ENCODE results near the gene CYP4F22. TPM values are rescaled to one million over a fixed set of nuclear protein-coding genes. Genes with fewer than 3 reads are reported as not detected.

The CYP4F22 gene
- total RNA-seq, 2 donors from 2014 or later: 0.58 to 0.73 TPM

DNA sequence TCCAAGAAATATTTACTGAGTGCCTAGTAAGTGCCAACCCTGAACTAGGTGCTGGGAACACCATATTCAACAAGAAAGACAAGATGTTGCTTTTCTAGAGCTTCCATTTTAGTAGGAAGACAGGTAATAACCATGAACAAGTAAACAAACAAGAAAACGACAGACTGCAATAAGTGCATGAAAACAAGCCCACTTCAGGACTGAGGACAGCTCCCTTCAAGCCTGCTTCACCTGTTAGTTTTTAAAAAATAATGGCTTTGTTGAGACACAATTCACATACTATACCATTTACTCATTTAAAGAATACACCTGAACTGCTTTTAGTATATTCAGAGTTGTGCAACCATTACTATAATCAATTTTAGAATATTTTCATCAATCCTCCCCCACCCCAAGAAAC, 30.4 kb downstream of the CYP4F22 start:
- Mint-ChIP-seq H3K27me3 (peaks cover 4% of the 10 kb centered on the region), H3K4me1 (peaks cover 16% of the 10 kb centered on the region)

DNA sequence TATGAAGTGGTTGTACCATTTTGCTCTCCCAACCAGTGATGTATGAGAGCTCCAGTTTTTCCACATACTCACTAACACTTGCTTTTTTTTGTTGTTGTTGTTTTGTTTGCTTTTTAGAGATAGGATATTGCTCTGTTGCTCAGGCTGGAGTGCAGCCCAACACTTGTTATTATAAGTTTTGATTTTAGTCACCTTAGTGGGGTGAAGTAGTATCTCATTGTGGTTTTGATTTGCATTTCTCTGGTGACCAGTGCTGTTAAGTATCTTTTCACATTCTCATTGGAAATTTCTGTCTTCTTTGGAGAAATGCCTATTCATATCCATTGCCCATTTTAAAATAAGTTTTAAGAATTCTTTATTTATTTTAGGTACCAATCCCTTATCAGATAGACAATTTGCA, 31.3 kb downstream of the CYP4F22 start:
- Mint-ChIP-seq H3K27me3 (peaks cover 4% of the 10 kb centered on the region), H3K9me3 (no peaks in the 10 kb centered on the region), H3K4me1 (peaks cover 16% of the 10 kb centered on the region), H3K4me3 (no peak overlapping the region), H3K36me3 (ENCODE audit: low read depth) (no peaks in the 10 kb centered on the region), H3K27ac (no peak overlapping the region)
- peak; percentile 55 for ATAC-seq (replicated peaks)

More for the DNA sequence above, 30.4 kb downstream of the CYP4F22 start:
- Mint-ChIP-seq H3K9me3 (no peaks in the 10 kb centered on the region), H3K36me3 (ENCODE audit: low read depth) (no peaks in the 10 kb centered on the region), H3K4me3 (no peak overlapping the region), H3K27ac (no peak overlapping the region)
- ATAC-seq (replicated peaks): no peak

DNA sequence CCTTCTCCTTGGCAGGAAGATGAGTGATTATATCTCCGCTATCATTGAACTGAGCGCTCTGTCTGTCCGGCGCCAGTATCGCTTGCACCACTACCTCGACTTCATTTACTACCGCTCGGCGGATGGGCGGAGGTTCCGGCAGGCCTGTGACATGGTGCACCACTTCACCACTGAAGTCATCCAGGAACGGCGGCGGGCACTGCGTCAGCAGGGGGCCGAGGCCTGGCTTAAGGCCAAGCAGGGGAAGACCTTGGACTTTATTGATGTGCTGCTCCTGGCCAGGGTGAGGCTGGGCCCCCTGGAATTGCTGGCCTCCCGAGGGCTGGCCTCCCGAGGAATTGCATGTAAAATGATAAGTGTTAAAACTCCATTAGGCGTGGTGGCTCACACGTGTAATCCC, 32.1 kb downstream of the CYP4F22 start:
- H3K4me3 Mint-ChIP-seq: no peak overlapping the region
- peaks cover 3% of the 10 kb centered on the region for H3K27me3 Mint-ChIP-seq
- ATAC-seq (replicated peaks): no peak
- no peaks in the 10 kb centered on the region for H3K9me3 Mint-ChIP-seq
- H3K4me1 Mint-ChIP-seq: peaks cover 10% of the 10 kb centered on the region
- no peak overlapping the region for H3K27ac Mint-ChIP-seq
- H3K36me3 Mint-ChIP-seq (ENCODE audit: low read depth): no peaks in the 10 kb centered on the region

DNA sequence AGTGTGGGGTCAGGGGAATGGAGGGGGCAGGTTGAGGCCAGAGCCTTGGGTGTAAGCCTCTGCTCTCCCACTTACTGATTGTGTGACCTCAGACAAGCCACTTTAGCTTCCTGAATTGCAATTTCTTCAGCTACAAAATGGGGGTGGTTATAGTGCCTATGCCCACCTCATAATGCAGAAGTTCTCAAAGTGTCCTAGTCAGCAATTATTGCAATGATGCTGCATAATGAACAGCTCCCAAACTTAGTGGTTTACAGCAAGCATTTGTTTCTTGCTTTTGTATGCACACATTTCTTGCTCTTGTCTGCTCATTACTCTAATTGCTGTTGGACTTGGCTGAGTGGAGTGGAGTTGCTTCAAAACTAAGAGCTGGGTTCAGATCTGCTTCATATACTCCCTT, 36.0 kb downstream of the CYP4F22 start:
- H3K36me3 Mint-ChIP-seq (ENCODE audit: low read depth): no peaks in the 10 kb centered on the region
- H3K9me3 Mint-ChIP-seq: no peaks in the 10 kb centered on the region
- no peak overlapping the region for H3K27ac Mint-ChIP-seq
- no peaks in the 10 kb centered on the region for H3K27me3 Mint-ChIP-seq
- no peaks in the 10 kb centered on the region for H3K4me1 Mint-ChIP-seq
- H3K4me3 Mint-ChIP-seq: no peak overlapping the region
- no peak for ATAC-seq (replicated peaks)

DNA sequence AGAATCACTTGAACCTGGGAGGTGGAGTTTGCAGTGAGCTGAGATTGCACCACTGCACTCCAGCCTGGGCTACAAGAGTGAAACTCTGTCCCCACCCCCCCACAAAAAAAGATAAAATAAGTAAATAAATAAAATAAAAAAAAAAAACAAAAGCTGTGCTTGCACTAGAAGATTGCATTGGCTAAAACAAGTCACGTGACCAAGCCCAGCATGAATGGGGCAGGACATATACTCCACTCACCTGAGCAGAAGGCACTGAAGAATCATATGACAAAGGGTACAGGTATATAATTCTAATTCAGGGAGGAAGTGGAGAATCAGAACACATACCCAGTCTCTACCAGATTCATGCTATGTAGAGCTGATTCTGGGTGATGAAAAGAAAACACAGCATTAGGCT, 36.6 kb downstream of the CYP4F22 start:
- H3K4me3 Mint-ChIP-seq: no peak overlapping the region
- no peaks in the 10 kb centered on the region for H3K9me3 Mint-ChIP-seq
- no peaks in the 10 kb centered on the region for H3K36me3 Mint-ChIP-seq (ENCODE audit: low read depth)
- ATAC-seq (replicated peaks): no peak
- H3K27me3 Mint-ChIP-seq: no peaks in the 10 kb centered on the region
- H3K27ac Mint-ChIP-seq: no peak overlapping the region
- H3K4me1 Mint-ChIP-seq: peaks cover under 1% of the 10 kb centered on the region

DNA sequence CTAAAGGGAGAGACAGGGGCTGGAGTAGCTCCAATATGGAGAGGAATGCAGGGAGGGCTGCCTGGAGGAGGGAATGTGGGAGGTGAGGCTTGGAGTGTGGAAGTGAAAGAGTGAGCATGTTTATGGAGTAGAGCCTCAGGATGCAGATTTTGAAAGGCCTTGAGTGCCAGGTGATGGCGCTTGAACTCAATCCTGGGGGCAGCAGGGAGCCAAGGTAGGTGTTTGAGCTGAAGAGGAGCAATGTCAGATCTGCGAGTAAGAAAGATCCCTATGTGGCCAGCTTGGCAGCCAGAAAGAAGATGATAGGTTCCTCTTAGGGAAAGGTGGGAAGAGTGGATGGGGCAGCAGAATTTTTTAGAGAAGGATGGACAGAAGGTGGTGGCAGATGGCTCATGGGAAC, 40.3 kb downstream of the CYP4F22 start:
- H3K9me3 Mint-ChIP-seq: no peaks in the 10 kb centered on the region
- no peak for ATAC-seq (replicated peaks)
- no peaks in the 10 kb centered on the region for H3K36me3 Mint-ChIP-seq (ENCODE audit: low read depth)
- no peak overlapping the region for H3K27ac Mint-ChIP-seq
- H3K4me3 Mint-ChIP-seq: no peak overlapping the region
- no peaks in the 10 kb centered on the region for H3K27me3 Mint-ChIP-seq
- peaks cover 5% of the 10 kb centered on the region for H3K4me1 Mint-ChIP-seq

- Mint-ChIP-seq H3K27me3 (no peaks in the 10 kb centered on the region), H3K27ac (no peak overlapping the region)
- no peak for ATAC-seq (replicated peaks)
These were observed 41.3 kb downstream of the CYP4F22 start for GRCh38 chr19:15549581-15549980.

DNA sequence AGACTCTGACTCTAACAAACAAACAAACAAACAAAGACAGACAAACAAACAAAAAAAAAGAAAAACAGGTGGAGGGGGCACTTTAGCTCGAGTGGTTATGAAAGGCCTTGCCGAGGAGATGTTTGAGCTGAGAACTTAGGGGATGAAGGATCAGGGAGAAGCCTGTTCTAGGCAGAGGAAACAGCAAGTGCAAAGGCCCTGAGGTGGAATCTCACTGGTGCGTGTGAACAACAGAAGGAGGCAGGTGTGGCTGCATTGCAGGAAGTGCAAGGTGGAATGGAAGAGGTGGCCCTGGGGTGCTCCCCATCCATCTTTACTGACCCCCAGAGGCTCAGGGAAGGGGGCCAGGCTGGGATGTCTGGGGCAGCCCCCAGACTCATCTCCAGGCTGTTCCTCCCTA, 41.9 kb downstream of the CYP4F22 start:
- Mint-ChIP-seq H3K4me1 (peaks cover 9% of the 10 kb centered on the region), H3K36me3 (ENCODE audit: low read depth) (no peaks in the 10 kb centered on the region), H3K27me3 (no peaks in the 10 kb centered on the region), H3K9me3 (no peaks in the 10 kb centered on the region), H3K27ac (no peak overlapping the region), H3K4me3 (peak overlapping the region; percentile 75)
- no peak for ATAC-seq (replicated peaks)

More at GRCh38 chr19:15549581-15549980, 41.3 kb downstream of the CYP4F22 start:
- no peak overlapping the region for H3K4me3 Mint-ChIP-seq
- no peaks in the 10 kb centered on the region for H3K9me3 Mint-ChIP-seq
- H3K4me1 Mint-ChIP-seq: peaks cover 9% of the 10 kb centered on the region
- H3K36me3 Mint-ChIP-seq (ENCODE audit: low read depth): no peaks in the 10 kb centered on the region

DNA sequence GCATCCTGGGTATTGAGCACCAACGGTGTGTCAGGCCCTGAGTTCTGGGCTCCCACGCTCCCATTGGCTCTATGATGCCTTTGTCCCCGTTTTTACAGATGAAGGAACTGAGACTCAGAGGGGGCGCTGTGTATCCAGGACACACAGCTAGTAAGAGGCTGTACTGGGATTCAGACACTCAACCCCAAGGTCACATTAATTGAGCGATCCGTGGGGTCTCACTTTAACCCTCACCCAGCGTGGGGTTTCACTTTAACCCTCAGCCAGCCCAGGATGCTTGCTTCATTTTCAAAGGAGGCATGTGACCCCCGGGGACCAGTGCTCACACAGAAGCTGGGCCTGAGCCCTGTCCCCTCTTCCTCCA, 42.6 kb downstream of the CYP4F22 start:
- peak overlapping the region; percentile 75 for H3K4me3 Mint-ChIP-seq
- peaks cover 14% of the 10 kb centered on the region for H3K4me1 Mint-ChIP-seq
- no peaks in the 10 kb centered on the region for H3K9me3 Mint-ChIP-seq
- no peaks in the 10 kb centered on the region for H3K36me3 Mint-ChIP-seq (ENCODE audit: low read depth)
- no peaks in the 10 kb centered on the region for H3K27me3 Mint-ChIP-seq
- no peak for ATAC-seq (replicated peaks)
- peak overlapping the region; percentile 48 for H3K27ac Mint-ChIP-seq

DNA sequence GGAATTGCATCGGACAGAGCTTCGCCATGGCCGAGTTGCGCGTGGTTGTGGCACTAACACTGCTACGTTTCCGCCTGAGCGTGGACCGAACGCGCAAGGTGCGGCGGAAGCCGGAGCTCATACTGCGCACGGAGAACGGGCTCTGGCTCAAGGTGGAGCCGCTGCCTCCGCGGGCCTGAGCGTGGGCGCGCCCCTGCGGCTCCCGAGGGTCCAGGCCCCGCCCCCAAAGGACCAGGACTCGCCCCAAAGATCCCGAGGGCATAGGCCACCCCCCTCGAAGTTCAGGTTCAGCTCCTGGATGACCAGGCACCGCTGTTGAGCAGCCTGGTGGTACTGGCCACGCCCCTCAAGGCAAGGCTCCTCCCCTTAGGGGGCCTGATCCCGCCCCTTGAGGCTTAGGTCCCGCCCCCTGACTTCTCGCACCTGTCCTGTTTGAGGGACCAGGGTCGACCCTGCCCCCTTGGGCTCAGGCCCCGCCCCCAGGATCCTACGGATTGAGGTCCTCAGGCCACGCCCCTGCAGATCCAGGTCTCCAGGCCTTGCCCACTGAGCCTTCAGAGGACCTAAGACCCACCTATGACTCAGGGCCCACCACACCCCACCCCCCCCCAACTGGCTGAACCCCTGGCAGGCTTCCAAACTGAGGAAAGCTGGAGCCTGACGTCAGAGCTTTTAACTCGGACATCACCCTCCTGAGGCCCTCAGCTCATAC, 43.1 kb downstream of the CYP4F22 start:
- Mint-ChIP-seq H3K9me3 (no peaks in the 10 kb centered on the region), H3K27me3 (no peaks in the 10 kb centered on the region), H3K27ac (peak overlapping the region; percentile 48), H3K36me3 (ENCODE audit: low read depth) (no peaks in the 10 kb centered on the region), H3K4me3 (peak overlapping the region; percentile 75), H3K4me1 (peaks cover 17% of the 10 kb centered on the region)
- ATAC-seq (replicated peaks): peak; percentile 38

DNA sequence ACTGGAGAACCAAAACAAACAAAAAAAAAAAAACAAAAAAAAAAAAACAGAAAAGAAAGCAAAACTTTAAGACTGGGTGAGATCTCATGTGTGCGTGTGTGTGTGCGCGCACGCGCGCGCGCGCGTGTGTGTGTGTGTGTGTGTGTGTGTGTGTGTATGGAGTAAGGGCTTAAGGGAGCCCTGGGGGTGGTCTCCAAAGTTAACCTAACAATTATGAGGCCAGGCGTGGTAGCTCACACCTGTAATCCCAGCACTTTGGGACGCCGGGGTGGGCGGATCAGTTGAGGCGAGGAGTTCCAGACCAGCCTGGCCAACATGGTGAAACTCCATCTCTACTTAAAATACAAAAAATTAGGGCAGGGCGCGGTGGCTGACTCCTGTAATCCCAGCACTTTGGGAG, 46.7 kb downstream of the CYP4F22 start:
- ATAC-seq (replicated peaks): no peak
- Mint-ChIP-seq H3K4me1 (peaks cover 19% of the 10 kb centered on the region), H3K27ac (peak overlapping the region; percentile 83), H3K36me3 (ENCODE audit: low read depth) (no peaks in the 10 kb centered on the region), H3K27me3 (no peaks in the 10 kb centered on the region), H3K9me3 (no peaks in the 10 kb centered on the region), H3K4me3 (peak overlapping the region; percentile 85)

GRCh38 chr19:15555759-15556633, 47.7 kb downstream of the CYP4F22 start:
- Mint-ChIP-seq H3K4me3 (peak overlapping the region; percentile 85), H3K36me3 (ENCODE audit: low read depth) (no peaks in the 10 kb centered on the region), H3K4me1 (peaks cover 15% of the 10 kb centered on the region), H3K27me3 (no peaks in the 10 kb centered on the region), H3K27ac (peak overlapping the region; percentile 83), H3K9me3 (no peaks in the 10 kb centered on the region)
- peak; percentile 92 for ATAC-seq (replicated peaks)

DNA sequence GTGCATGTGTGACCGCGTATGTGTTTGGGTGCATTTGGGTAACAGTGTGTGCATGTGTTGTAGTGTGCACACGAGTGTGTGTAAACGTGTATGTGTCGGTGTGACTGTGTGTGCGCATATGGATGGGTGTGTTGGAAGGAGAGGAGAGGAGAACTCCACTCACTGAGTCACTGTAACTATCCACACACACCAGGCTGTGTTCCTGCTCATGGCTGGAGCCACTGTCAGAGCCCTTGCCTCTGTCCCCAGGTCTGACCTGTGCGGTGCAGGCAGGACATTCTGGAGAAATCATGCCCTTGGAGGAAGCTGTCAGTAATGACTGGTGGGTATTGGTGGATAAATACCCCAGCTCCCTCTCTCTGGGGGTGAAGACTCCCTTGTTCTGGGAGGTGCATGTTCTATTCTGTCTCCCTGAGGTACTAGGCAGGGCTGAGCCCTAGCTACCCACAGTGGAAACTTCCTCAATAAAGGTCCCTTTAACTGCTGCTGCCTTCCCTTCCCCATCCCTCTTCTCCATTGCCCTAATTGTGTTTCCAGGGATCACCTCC, 48.4 kb downstream of the CYP4F22 start:
- Mint-ChIP-seq H3K36me3 (ENCODE audit: low read depth) (no peaks in the 10 kb centered on the region), H3K27me3 (no peaks in the 10 kb centered on the region), H3K9me3 (no peaks in the 10 kb centered on the region), H3K4me3 (peak overlapping the region; percentile 85), H3K4me1 (peaks cover 15% of the 10 kb centered on the region), H3K27ac (peak overlapping the region; percentile 83)
- peak; percentile 15 for ATAC-seq (replicated peaks)

- Mint-ChIP-seq H3K4me3 (peak overlapping the region; percentile 85), H3K9me3 (no peaks in the 10 kb centered on the region), H3K27me3 (no peaks in the 10 kb centered on the region)
These were observed 48.9 kb downstream of the CYP4F22 start for GRCh38 chr19:15557223-15557622.

GRCh38 chr19:15562145-15562544, 53.8 kb downstream of the CYP4F22 start:
- no peak for ATAC-seq (replicated peaks)
- H3K36me3 Mint-ChIP-seq (ENCODE audit: low read depth): no peaks in the 10 kb centered on the region
- H3K4me1 Mint-ChIP-seq: no peaks in the 10 kb centered on the region
- H3K27me3 Mint-ChIP-seq: peaks cover 9% of the 10 kb centered on the region
- no peak overlapping the region for H3K4me3 Mint-ChIP-seq
- no peak overlapping the region for H3K27ac Mint-ChIP-seq
- H3K9me3 Mint-ChIP-seq: no peaks in the 10 kb centered on the region

More at GRCh38 chr19:15557223-15557622, 48.9 kb downstream of the CYP4F22 start:
- Mint-ChIP-seq H3K27ac (peak overlapping the region; percentile 83), H3K4me1 (peaks cover 15% of the 10 kb centered on the region), H3K36me3 (ENCODE audit: low read depth) (no peaks in the 10 kb centered on the region)
- no peak for ATAC-seq (replicated peaks)

Measured in activated T-helper 17 cell treated with anti-CD3 and anti-CD28 coated beads, Interleukin-2, amount 50 U/mL, for 72 hours (primary cell).